Activated T-cell treated with anti-CD3 and anti-CD28 coated beads for 1 hour (primary cell): ENCODE results near the gene CPED1.
"Not testable (repeated sequence)": the region's sequence is repeated elsewhere in the genome, so short reads cannot be mapped to it uniquely, and the experiment has no call there.

Experiments
- DNase-seq: peaks from one replicate; pipeline ENCODE4 v3.0.0-alpha.2; 2020; ENCODE audit warnings: low read depth

Gene CPED1

GRCh38 chr7:121071662-121072061 is 83.2 kb downstream of the CPED1 start:
- no peak for DNase-seq

GRCh38 chr7:121072826-121073225 is 84.3 kb downstream of the CPED1 start:
- DNase-seq: no peak

- no peak for DNase-seq
Observed at GRCh38 chr7:121073463-121074099, 85.1 kb downstream of the CPED1 start.

GRCh38 chr7:121075424-121075841 is 86.9 kb downstream of the CPED1 start:
- DNase-seq: not testable (repeated sequence)

- DNase-seq: no peak
Observed at GRCh38 chr7:121075952-121076349, 87.4 kb downstream of the CPED1 start.

- DNase-seq: no peak
Observed at GRCh38 chr7:121076350-121077164, 88.0 kb downstream of the CPED1 start.

- DNase-seq: no peak
Observed at GRCh38 chr7:121077165-121077630, 88.7 kb downstream of the CPED1 start.

- no peak for DNase-seq
Observed at GRCh38 chr7:121078701-121079227, 90.3 kb downstream of the CPED1 start.

- DNase-seq: no peak
Observed at GRCh38 chr7:121079425-121080169, 91.1 kb downstream of the CPED1 start.

GRCh38 chr7:121080257-121080912 is 91.9 kb downstream of the CPED1 start:
- DNase-seq: no peak

GRCh38 chr7:121080913-121081326 is 92.4 kb downstream of the CPED1 start:
- DNase-seq: no peak

GRCh38 chr7:121081327-121081936 is 92.9 kb downstream of the CPED1 start:
- no peak for DNase-seq

GRCh38 chr7:121082400-121083101 is 94.0 kb downstream of the CPED1 start:
- no peak for DNase-seq

- no peak for DNase-seq
Observed at GRCh38 chr7:121083138-121083789, 94.8 kb downstream of the CPED1 start.

- DNase-seq: no peak
Observed at GRCh38 chr7:121083790-121084251, 95.3 kb downstream of the CPED1 start.

GRCh38 chr7:121084256-121084655 is 95.7 kb downstream of the CPED1 start:
- DNase-seq: no peak

GRCh38 chr7:121084748-121085336 is 96.3 kb downstream of the CPED1 start:
- DNase-seq: no peak

GRCh38 chr7:121085922-121086321 is 97.4 kb downstream of the CPED1 start:
- no peak for DNase-seq

- DNase-seq: no peak
Observed at GRCh38 chr7:121088870-121089269, 100.4 kb downstream of the CPED1 start.

- DNase-seq: no peak
Observed at GRCh38 chr7:121094829-121095228, 106.3 kb downstream of the CPED1 start.
